Panc1 (cell line): ENCODE measurements around the gene CALB2. TPM values are rescaled to one million over a fixed set of nuclear protein-coding genes. Genes with fewer than 3 reads are reported as not detected.

Source experiments
- ATAC-seq: fragments of 200-7000 bp; cut with Tn5 transposase; 2 replicates; pipeline ENCODE4 v1.9.1; 2020; ENCODE audit warnings: mild to moderate bottlenecking, moderate library complexity
- BruUV-seq: library from RNA; stranded (reverse); fragments of 400-500 nt; replicated peaks from 2 replicates; lab custom pipeline; 2021; lab: Mats Ljungman, UMichigan
- CTCF ChIA-PET: fragments of 300-600 bp; sonication (Branson Sonifier 250); formaldehyde crosslinking; loops from one replicate; lab custom pipeline; 2022; ENCODE audit warnings: antibody characterized with exemption; lab: Charles Lee
- POLR2A ChIA-PET: fragments of 300-600 bp; sonication (Branson Sonifier 250); formaldehyde crosslinking; loops from one replicate; lab custom pipeline; 2022; ENCODE audit warnings: antibody characterized with exemption; lab: Charles Lee
- DNase-seq: peaks from one replicate; pipeline ENCODE4 v3.0.0-alpha.2; 2010; ENCODE audit warnings: low read depth, low spot score
- H3K27ac ChIP-seq: 2 replicates; pipeline ENCODE4 v1.5.1; 2011; ENCODE audit warnings: mild to moderate bottlenecking, low read length, inconsistent platforms
- H3K27me3 ChIP-seq: fragments of 200-500 bp; sonication (Bioruptor generic); 2 replicates; pipeline ENCODE4 v1.6.0; 2014; ENCODE audit warnings: low read length, inconsistent platforms; ENCODE audit not compliant: control insufficient read depth, insufficient read depth
- H3K36me3 ChIP-seq: fragments of 200-500 bp; sonication (Bioruptor generic); 2 replicates; pipeline ENCODE4 v1.5.1; 2014; ENCODE audit warnings: inconsistent platforms, mild to moderate bottlenecking, low read length, moderate library complexity; ENCODE audit not compliant: control insufficient read depth, insufficient read depth
- H3K4me1 ChIP-seq: 2 replicates; pipeline ENCODE4 v1.5.1; 2011; ENCODE audit warnings: inconsistent platforms, mild to moderate bottlenecking, low read length, moderate library complexity; ENCODE audit not compliant: control insufficient read depth, insufficient read depth
- H3K4me3 ChIP-seq, 2 experiments: 2 replicates each; pipeline ENCODE4 v1.5.1; 2011 to 2012; ENCODE audit warnings: low read depth in 2 of 2, low read length in 2 of 2, mild to moderate bottlenecking in 2 of 2, inconsistent platforms in 1 of 2, moderate library complexity in 1 of 2
- H3K9me3 ChIP-seq: fragments of 200-500 bp; sonication (Bioruptor generic); 2 replicates; pipeline ENCODE4 v1.5.1; 2014; ENCODE audit warnings: low read depth, mild to moderate bottlenecking, inconsistent platforms, low read length, moderate library complexity; ENCODE audit not compliant: control insufficient read depth, insufficient read depth
- CTCF ChIP-seq: fragments of 450-650 bp; IDR thresholded peaks from 2 replicates; pipeline ENCODE4 v1.5.1; 2017; ENCODE audit warnings: mild to moderate bottlenecking
- POLR2AphosphoS5 ChIP-seq: IDR thresholded peaks from 2 replicates; pipeline ENCODE4 v1.6.1; 2012; ENCODE audit warnings: mild to moderate bottlenecking, low read depth, low read length, moderate library complexity
- REST ChIP-seq, 2 experiments: IDR thresholded peaks; 2 replicates each; pipeline ENCODE4 v1.6.1; 2011 to 2012; ENCODE audit warnings: low read depth in 2 of 2, control low read depth in 1 of 2, low read length in 1 of 2, mild to moderate bottlenecking in 1 of 2, moderate library complexity in 1 of 2; ENCODE audit not compliant: insufficient read depth in 1 of 2
- SIN3A ChIP-seq: IDR thresholded peaks from 2 replicates; pipeline ENCODE4 v1.6.1; 2012; ENCODE audit warnings: low read depth, mild to moderate bottlenecking, low read length, moderate library complexity, borderline replicate concordance; ENCODE audit not compliant: insufficient read depth
- TCF7L2 ChIP-seq: IDR thresholded peaks from 2 replicates; pipeline ENCODE4 v1.6.1; 2011; ENCODE audit warnings: mild to moderate bottlenecking, low read depth, low read length, inconsistent platforms
- in situ Hi-C: cut with HindIII; loops from 2 replicates; pipeline ENCODE4 v1.10.0; 2016; ENCODE audit warnings: low sequenced_read_pairs, low pct_unique_long_range_greater_than_20kb
- intact Hi-C: fragments of 100-400 bp; cut with micrococcal nuclease; formaldehyde crosslinking; loops from one replicate; pipeline ENCODE4 v1.10.0; 2022; ENCODE audit not compliant: unreplicated experiment
- total RNA-seq: library from RNA; stranded (reverse); gene quantifications from one replicate; pipeline ENCODE4 v1.2.1, GENCODE V29; 2021; ENCODE audit not compliant: unreplicated experiment

CALB2 gene
- total RNA-seq, 1 experiment from 2014 or later: 0.59 TPM

- ChIA-PET POLR2A (no interaction called here), CTCF (no interaction called here)
- H3K4me1 ChIP-seq: no peaks in the 10 kb centered on the region
- ATAC-seq (no peak), DNase-seq (no peak)
- no peaks in the 10 kb centered on the region for H3K9me3 ChIP-seq
- H3K27me3 ChIP-seq: no peaks in the 10 kb centered on the region
- intact Hi-C loops: no loop called here
- no TSS peak for BruUV-seq
- TF ChIP-seq POLR2AphosphoS5: no peak
- no peak for TF ChIP-seq REST (IDR thresholded peaks at IDR 0.05; ENCODE audit: insufficient read depth in 1 of 2, low read depth in 2 of 2, low read length in 1 of 2)
- no peak for TF ChIP-seq CTCF
- TF ChIP-seq SIN3A: no peak
- no peak for TF ChIP-seq TCF7L2
- in situ Hi-C loops: no loop called here
- H3K4me3 ChIP-seq: no peak overlapping the region
- no peaks in the 10 kb centered on the region for H3K36me3 ChIP-seq
- H3K27ac ChIP-seq: no peak overlapping the region
These were observed 43.3 kb upstream of the CALB2 start for GRCh38 chr16:71315269-71315668.

GRCh38 chr16:71319999-71320398 is 38.5 kb upstream of the CALB2 start:
- ATAC-seq (no peak), DNase-seq (no peak)
- POLR2A ChIA-PET: no interaction called here
- CTCF ChIA-PET: no interaction called here
- no peaks in the 10 kb centered on the region; the same call in 1 of the 2 replicates for H3K27me3 ChIP-seq
- no TSS peak for BruUV-seq
- H3K36me3 ChIP-seq: no peaks in the 10 kb centered on the region
- TF ChIP-seq SIN3A (no peak), POLR2AphosphoS5 (no peak), CTCF (no peak), TCF7L2 (no peak), REST (IDR thresholded peaks at IDR 0.05; ENCODE audit: insufficient read depth in 1 of 2, low read depth in 2 of 2, low read length in 1 of 2) (no peak)
- intact Hi-C loops: no loop called here
- H3K9me3 ChIP-seq: no peaks in the 10 kb centered on the region
- H3K4me3 ChIP-seq: no peak overlapping the region
- in situ Hi-C loops: no loop called here
- no peak overlapping the region for H3K27ac ChIP-seq
- no peaks in the 10 kb centered on the region for H3K4me1 ChIP-seq
